Omental fat pad (tissue), 4 donors: ENCODE data around the gene IL37. TPM values are rescaled to one million over a fixed set of nuclear protein-coding genes. Genes with fewer than 3 reads are reported as not detected.
A peak's percentile ranks its signal among the peaks of the same experiment; 100 is the strongest.

Experiments used
- ATAC-seq: fragments of 150-250 bp; one replicate; pipeline ENCODE4 v1.9.1; 2016; ENCODE audit warnings: mild to moderate bottlenecking, moderate library complexity; ENCODE audit not compliant: low FRiP score
- DNase-seq: peaks from one replicate; pipeline ENCODE4 v3.0.0-alpha.2; 2019; ENCODE audit warnings: low spot score
- total RNA-seq, 4 donors: library from RNA; depleted of rRNA; stranded (reverse); fragments of >200 nt; gene quantifications; one replicate each; pipeline ENCODE4 v1.1.0, GENCODE V29; 2016
- TF ChIP-seq, protein P1 (sequence below), 3 donors: fragments of 450-650 bp; IDR thresholded peaks; one replicate each; pipeline ENCODE4 v1.5.1; 2016 to 2017; ENCODE audit warnings: antibody characterized with exemption in 3 of 3, mild to moderate bottlenecking in 3 of 3, moderate library complexity in 2 of 3

Gene IL37
- total RNA-seq, 4 donors from 2014 or later: not detected

DNA sequence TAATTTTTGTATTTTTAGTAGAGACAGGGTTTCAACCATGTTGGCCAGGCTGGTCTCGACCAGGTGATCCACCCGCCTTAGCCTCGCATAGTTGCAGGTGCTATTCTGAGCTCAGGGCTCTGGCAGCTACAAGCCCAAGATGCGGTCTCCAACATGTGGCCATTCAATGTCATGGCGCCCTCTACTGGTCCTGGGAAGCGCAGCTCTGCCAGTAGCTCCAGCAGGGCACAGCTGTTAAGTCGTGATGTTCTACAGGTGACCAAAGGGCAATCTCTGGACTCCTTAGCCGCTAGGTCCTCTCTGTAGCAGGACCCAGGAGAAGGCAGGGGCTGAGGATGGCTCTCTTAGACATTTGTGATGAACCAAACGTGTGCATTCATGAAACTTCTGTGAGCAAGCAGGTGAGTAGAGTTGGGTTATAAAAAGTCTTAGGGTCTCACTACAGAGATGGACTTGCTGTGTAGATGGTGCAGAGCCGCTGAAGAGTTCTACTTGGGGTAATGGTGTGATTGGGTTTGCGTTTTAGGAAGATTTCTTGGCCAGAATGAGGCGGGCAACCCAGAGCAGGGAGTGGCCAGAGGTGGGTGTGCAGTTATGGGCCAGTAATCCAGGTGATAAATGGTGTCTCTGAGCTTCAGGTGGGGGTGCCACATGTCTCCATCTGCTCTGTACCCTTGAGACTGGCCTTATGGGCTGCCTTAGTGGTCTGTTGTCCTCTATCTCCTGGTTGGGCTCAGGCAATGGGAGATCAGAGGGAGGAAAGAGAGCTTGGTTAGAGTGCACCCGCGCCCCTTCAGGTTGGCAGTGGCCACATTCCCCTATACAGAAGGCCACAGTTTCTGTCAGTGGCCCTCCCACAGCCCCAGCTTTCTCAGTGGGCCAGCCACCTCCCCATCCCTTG, 31.0 kb downstream of the IL37 start:
- ATAC-seq (peak; percentile 83), DNase-seq (peak; percentile 38)
- TF ChIP-seq, protein P1, sequence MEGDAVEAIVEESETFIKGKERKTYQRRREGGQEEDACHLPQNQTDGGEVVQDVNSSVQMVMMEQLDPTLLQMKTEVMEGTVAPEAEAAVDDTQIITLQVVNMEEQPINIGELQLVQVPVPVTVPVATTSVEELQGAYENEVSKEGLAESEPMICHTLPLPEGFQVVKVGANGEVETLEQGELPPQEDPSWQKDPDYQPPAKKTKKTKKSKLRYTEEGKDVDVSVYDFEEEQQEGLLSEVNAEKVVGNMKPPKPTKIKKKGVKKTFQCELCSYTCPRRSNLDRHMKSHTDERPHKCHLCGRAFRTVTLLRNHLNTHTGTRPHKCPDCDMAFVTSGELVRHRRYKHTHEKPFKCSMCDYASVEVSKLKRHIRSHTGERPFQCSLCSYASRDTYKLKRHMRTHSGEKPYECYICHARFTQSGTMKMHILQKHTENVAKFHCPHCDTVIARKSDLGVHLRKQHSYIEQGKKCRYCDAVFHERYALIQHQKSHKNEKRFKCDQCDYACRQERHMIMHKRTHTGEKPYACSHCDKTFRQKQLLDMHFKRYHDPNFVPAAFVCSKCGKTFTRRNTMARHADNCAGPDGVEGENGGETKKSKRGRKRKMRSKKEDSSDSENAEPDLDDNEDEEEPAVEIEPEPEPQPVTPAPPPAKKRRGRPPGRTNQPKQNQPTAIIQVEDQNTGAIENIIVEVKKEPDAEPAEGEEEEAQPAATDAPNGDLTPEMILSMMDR (IDR thresholded peaks at IDR 0.05): no peak

DNA sequence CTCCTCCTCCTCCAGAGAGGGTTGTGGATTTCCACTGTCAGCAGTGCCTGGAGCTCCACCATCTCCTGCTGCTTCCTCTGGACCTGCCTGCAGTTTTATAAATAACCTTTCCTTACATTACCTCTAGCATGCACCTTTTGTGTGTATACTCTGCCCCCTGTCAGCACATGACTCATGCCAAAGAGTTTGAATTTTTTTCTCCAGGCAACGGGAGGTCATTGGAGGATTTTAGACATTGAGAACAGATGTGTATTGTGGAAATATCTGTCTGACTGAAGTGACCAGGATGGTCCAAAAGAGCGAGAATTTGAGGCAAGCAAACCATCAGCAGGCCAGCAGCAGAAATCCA, 31.7 kb downstream of the IL37 start:
- TF ChIP-seq, protein P1 (IDR thresholded peaks at IDR 0.05): no peak
- ATAC-seq (no peak), DNase-seq (no peak)

DNA sequence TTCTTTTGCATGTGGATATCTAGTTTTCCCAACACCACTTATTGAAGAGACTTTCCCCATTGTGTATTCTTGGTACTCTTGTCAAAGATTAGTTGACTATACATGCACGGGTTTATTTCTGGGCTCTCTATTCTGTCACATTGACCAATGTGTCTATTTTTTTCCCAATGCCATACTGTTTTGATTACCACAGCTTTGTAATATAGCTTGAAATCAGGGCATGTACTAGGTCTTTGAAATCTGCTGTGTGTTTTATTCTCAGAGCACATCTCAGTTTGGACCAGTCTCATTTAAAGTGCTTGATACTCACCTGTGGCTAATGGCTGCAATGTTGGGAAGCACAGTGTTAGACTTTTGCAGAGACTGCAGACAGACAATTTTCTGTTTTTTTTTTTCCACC, 34.0 kb downstream of the IL37 start:
- TF ChIP-seq, protein P1 (IDR thresholded peaks at IDR 0.05): no peak
- ATAC-seq: no peak
- no peak for DNase-seq

DNA sequence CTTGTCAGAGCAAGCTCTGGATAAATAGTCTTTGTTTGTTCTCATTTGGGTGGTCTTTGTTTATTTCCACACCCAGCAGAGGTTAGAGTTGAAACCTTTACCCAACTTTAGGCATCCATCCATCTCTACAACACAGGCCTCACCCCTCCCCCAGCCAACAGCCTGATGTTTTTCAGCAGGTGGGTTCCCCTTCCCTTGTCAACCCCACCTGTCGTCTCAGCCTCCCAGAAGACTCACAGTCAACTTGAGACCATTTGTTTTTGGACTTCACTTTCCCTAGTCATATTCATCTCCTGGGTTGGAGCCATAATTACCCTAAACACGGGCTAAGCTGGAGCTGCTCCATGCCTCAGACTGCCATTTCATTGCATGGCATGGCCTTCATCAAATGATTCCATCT, 35.1 kb downstream of the IL37 start:
- DNase-seq (no peak), ATAC-seq (no peak)

DNA sequence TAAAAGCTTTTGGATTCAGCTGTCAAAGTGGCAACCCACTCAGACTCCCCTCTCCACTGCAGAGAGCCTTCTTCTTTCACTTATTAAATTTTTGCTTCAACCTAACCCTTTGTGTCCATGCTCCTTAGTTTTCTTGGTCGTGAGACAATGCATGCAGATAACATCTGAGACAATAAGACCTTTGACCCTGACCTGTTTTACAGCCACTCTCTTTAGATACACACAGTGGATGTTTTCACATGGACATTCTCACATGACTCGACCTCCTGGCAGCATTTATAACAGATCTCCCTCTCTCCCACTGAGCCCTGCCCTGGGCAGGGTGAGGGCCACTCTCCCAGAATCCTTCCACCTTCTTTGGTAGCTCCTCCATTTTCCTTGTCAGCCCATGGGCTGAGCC, 36.4 kb downstream of the IL37 start:
- ATAC-seq (no peak), DNase-seq (no peak)
- TF ChIP-seq, protein P1 (IDR thresholded peaks at IDR 0.05): no peak

More for the DNA sequence above, 35.1 kb downstream of the IL37 start:
- TF ChIP-seq, protein P1 (IDR thresholded peaks at IDR 0.05): no peak

DNA sequence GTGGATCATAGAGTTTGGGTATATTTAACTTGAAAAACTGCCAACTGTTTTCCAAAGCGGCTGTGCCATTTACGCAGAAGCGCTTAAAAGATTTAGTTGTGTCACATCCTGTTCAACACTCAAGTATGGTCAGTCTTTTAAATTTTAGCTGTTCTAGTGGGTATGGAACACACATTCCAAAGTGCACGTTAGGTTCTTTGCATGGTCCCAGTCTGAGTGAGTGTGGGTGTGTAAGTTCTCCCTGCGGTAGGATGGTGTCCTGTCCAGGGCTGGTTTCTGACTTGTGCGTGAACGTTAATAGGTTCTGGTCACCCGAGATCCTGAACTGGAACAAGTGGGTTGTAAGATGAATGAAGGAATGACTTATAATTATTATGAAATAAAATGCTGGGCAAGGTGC, 38.5 kb downstream of the IL37 start:
- no peak for DNase-seq
- ATAC-seq: no peak
- TF ChIP-seq, protein P1 (IDR thresholded peaks at IDR 0.05): no peak

DNA sequence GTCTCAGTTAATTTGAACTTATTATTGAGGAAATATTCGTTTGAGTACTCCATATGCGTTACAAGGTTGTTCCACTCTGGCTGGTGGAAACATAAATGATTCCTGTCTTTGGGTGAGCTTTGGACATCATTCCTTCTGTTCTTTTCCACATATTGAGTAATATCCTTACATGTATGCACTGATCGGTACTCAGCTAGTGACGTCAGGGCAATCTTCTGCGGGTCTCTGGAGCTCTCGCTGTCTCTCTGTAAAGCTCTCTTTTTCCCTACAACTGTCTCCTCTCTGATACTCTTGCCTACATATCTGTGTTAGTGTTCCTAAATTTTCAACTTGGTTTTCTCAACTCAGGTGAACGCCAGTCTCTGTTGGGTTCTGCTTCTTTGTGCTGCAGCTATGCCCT, 43.4 kb downstream of the IL37 start:
- TF ChIP-seq, protein P1 (IDR thresholded peaks at IDR 0.05): no peak
- ATAC-seq (no peak), DNase-seq (no peak)
